KMS-11 (cell line): Measurements from ENCODE around the gene MBLAC1.

Experiments used
- H2AFZ ChIP-seq: fragments of 200-600 bp; sonication (generic); 2 replicates; pipeline ENCODE4 v1.6.1; 2016; ENCODE audit warnings: antibody characterized with exemption, mixed run types, low read depth
- H3K27ac ChIP-seq: fragments of 200-600 bp; sonication (generic); 2 replicates; pipeline ENCODE4 v1.6.1; 2016; ENCODE audit warnings: mild to moderate bottlenecking, mixed run types
- H3K27me3 ChIP-seq: fragments of 200-600 bp; sonication (generic); 2 replicates; pipeline ENCODE4 v1.6.1; 2017; ENCODE audit warnings: mild to moderate bottlenecking, low read depth, mixed run types, moderate library complexity; ENCODE audit not compliant: insufficient read depth
- H3K36me3 ChIP-seq: fragments of 200-600 bp; sonication (generic); 2 replicates; pipeline ENCODE4 v1.6.1; 2017; ENCODE audit warnings: mild to moderate bottlenecking, mixed run types; ENCODE audit not compliant: insufficient read depth
- H3K4me1 ChIP-seq: fragments of 200-600 bp; sonication (generic); 2 replicates; pipeline ENCODE4 v1.6.1; 2016; ENCODE audit warnings: mild to moderate bottlenecking, low read depth, mixed run types; ENCODE audit not compliant: poor library complexity, severe bottlenecking
- H3K4me2 ChIP-seq: fragments of 200-600 bp; sonication (generic); 2 replicates; pipeline ENCODE4 v1.7.0; 2016; ENCODE audit warnings: mild to moderate bottlenecking, mixed run types
- H3K4me3 ChIP-seq: fragments of 200-600 bp; sonication (generic); IDR thresholded peaks from 2 replicates; pipeline ENCODE4 v1.6.1; 2017; ENCODE audit warnings: low read depth, low read length, mixed read lengths; ENCODE audit not compliant: insufficient read depth
- H3K79me2 ChIP-seq: fragments of 200-600 bp; sonication (generic); 2 replicates; pipeline ENCODE4 v1.6.1; 2016; ENCODE audit warnings: low read depth, mixed run types; ENCODE audit not compliant: insufficient read depth
- H3K9ac ChIP-seq: fragments of 200-600 bp; sonication (generic); 2 replicates; pipeline ENCODE4 v1.6.1; 2016; ENCODE audit warnings: mild to moderate bottlenecking, mixed run types
- H4K20me1 ChIP-seq: fragments of 200-600 bp; sonication (generic); 2 replicates; pipeline ENCODE4 v1.6.1; 2016; ENCODE audit warnings: mild to moderate bottlenecking, mixed run types; ENCODE audit not compliant: insufficient read depth
- CTCF ChIP-seq: fragments of 200-600 bp; sonication (generic); conservative IDR thresholded peaks from 2 replicates; pipeline ENCODE4 v1.6.1; 2017; ENCODE audit warnings: low read depth, mild to moderate bottlenecking, antibody characterized with exemption, low read length, moderate library complexity, mixed read lengths

MBLAC1 gene

GRCh38 chr7:100081535-100082102 lies 45.1 kb upstream of the MBLAC1 start, which contains the start of gene ZNF3:
ZNF3 (minus strand) TSS chr7:100081723; CDS start chr7:100077357, 4,366 bp downstream.
- peak within 1 kb of the TSS; percentile 10; the same call in 1 of the 2 replicates for H2AFZ ChIP-seq
- peak within 1 kb of the TSS; percentile 98 for H3K27ac ChIP-seq
- TF ChIP-seq CTCF: peak; percentile 92
- H3K27me3 ChIP-seq: no peaks in the 10 kb centered on the region; the same call in 1 of the 2 replicates
- peak within 1 kb of the TSS; percentile 34 for H3K4me3 ChIP-seq
- peaks cover 37% of the 10 kb centered on the region for H3K79me2 ChIP-seq
- H3K36me3 ChIP-seq: peaks cover 9% of the 10 kb centered on the region; the same call in 1 of the 2 replicates
- H3K4me2 ChIP-seq: peak within 1 kb of the TSS; percentile 96
- H3K4me1 ChIP-seq: peaks cover 18% of the 10 kb centered on the region
- peak within 1 kb of the TSS; percentile 98 for H3K9ac ChIP-seq
- H4K20me1 ChIP-seq: no peaks in the 10 kb centered on the region

GRCh38 chr7:100082978-100083377 lies 43.8 kb upstream of the MBLAC1 start:
- peaks cover 35% of the 10 kb centered on the region for H3K79me2 ChIP-seq
- H3K4me1 ChIP-seq: peaks cover 19% of the 10 kb centered on the region
- TF ChIP-seq CTCF: no peak
- peak overlapping the region; percentile 10; the same call in 1 of the 2 replicates for H2AFZ ChIP-seq
- peak overlapping the region; percentile 98; the same call in 1 of the 2 replicates for H3K27ac ChIP-seq
- no peaks in the 10 kb centered on the region; the same call in 1 of the 2 replicates for H3K27me3 ChIP-seq
- H3K36me3 ChIP-seq: peaks cover 6% of the 10 kb centered on the region; the same call in 1 of the 2 replicates
- no peak overlapping the region for H3K4me3 ChIP-seq
- H3K4me2 ChIP-seq: peak overlapping the region; percentile 96
- no peaks in the 10 kb centered on the region for H4K20me1 ChIP-seq
- peak overlapping the region; percentile 98; the same call in 1 of the 2 replicates for H3K9ac ChIP-seq

GRCh38 chr7:100085515-100085914 lies 41.3 kb upstream of the MBLAC1 start:
- Histone ChIP-seq H3K4me3 (no peak overlapping the region), H3K36me3 (no peaks in the 10 kb centered on the region), H3K27ac (no peak overlapping the region), H2AFZ (no peak overlapping the region), H3K4me2 (no peak overlapping the region), H3K27me3 (no peaks in the 10 kb centered on the region; the same call in 1 of the 2 replicates), H4K20me1 (no peaks in the 10 kb centered on the region), H3K9ac (no peak overlapping the region), H3K4me1 (peaks cover 32% of the 10 kb centered on the region), H3K79me2 (peaks cover 21% of the 10 kb centered on the region)
- TF ChIP-seq CTCF: no peak

GRCh38 chr7:100087055-100087750 lies 39.6 kb upstream of the MBLAC1 start:
- H3K27ac ChIP-seq: no peak overlapping the region
- H3K9ac ChIP-seq: no peak overlapping the region

More at GRCh38 chr7:100087055-100087750, 39.6 kb upstream of the MBLAC1 start:
- no peaks in the 10 kb centered on the region; the same call in 1 of the 2 replicates for H3K27me3 ChIP-seq
- TF ChIP-seq CTCF: no peak
- H3K36me3 ChIP-seq: peaks cover 8% of the 10 kb centered on the region; the same call in 1 of the 2 replicates
- peaks cover 29% of the 10 kb centered on the region for H3K4me1 ChIP-seq
- H3K4me2 ChIP-seq: no peak overlapping the region
- H4K20me1 ChIP-seq: no peaks in the 10 kb centered on the region
- no peak overlapping the region for H2AFZ ChIP-seq
- H3K79me2 ChIP-seq: peaks cover 12% of the 10 kb centered on the region; the same call in 1 of the 2 replicates
- H3K4me3 ChIP-seq: no peak overlapping the region
